ENCODE results near the gene COA1. TPM values are rescaled to one million over a fixed set of nuclear protein-coding genes. Genes with fewer than 3 reads are reported as not detected.

Gene COA1
- total and polyA plus RNA-seq, 9 of the 15 experiments (the other 6 are each of a cell fraction or from before 2014, with no cell fraction given): 98.9 to 463 (median 181) TPM

DNA sequence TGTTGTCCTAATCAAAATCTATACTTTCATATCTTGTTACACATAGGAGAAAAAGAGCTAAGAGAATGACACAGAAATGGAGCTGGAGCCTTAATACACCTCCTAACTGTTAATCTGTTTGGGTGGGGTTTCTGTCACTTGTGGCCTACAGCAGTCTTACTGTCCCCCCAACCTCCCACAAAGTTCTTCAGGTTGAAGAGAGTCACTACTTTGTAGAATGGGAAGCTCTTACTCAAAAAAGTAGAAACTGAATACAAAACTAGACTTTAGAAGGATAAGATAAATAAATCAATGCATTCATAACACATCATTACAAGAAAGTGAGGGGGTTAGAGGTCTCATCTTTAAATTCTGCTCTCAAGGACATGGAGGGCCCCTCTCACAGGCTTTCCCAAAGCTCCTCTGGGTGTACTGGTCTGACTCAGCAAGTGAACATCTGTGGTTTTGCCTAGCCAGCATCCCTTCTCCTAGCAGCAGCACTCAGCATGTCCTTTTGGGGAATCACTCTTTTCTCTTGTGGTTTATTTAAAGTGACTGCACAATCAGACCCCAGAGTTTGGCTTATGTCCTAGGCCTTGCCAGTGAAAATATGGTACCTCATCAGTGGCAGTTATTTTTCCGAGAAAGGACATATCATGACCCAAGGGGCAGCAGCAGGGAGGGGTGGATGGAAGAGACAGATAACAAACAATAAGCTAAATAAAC, 27.2 kb upstream of the COA1 start (continued):
- TF ChIP-seq, protein P1, sequence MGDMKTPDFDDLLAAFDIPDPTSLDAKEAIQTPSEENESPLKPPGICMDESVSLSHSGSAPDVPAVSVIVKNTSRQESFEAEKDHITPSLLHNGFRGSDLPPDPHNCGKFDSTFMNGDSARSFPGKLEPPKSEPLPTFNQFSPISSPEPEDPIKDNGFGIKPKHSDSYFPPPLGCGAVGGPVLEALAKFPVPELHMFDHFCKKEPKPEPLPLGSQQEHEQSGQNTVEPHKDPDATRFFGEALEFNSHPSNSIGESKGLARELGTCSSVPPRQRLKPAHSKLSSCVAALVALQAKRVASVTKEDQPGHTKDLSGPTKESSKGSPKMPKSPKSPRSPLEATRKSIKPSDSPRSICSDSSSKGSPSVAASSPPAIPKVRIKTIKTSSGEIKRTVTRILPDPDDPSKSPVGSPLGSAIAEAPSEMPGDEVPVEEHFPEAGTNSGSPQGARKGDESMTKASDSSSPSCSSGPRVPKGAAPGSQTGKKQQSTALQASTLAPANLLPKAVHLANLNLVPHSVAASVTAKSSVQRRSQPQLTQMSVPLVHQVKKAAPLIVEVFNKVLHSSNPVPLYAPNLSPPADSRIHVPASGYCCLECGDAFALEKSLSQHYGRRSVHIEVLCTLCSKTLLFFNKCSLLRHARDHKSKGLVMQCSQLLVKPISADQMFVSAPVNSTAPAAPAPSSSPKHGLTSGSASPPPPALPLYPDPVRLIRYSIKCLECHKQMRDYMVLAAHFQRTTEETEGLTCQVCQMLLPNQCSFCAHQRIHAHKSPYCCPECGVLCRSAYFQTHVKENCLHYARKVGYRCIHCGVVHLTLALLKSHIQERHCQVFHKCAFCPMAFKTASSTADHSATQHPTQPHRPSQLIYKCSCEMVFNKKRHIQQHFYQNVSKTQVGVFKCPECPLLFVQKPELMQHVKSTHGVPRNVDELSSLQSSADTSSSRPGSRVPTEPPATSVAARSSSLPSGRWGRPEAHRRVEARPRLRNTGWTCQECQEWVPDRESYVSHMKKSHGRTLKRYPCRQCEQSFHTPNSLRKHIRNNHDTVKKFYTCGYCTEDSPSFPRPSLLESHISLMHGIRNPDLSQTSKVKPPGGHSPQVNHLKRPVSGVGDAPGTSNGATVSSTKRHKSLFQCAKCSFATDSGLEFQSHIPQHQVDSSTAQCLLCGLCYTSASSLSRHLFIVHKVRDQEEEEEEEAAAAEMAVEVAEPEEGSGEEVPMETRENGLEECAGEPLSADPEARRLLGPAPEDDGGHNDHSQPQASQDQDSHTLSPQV (IDR thresholded peaks at IDR 0.05): peak; percentile 62; the same call in 1 of the 2 replicates
- TF ChIP-seq, protein P2, sequence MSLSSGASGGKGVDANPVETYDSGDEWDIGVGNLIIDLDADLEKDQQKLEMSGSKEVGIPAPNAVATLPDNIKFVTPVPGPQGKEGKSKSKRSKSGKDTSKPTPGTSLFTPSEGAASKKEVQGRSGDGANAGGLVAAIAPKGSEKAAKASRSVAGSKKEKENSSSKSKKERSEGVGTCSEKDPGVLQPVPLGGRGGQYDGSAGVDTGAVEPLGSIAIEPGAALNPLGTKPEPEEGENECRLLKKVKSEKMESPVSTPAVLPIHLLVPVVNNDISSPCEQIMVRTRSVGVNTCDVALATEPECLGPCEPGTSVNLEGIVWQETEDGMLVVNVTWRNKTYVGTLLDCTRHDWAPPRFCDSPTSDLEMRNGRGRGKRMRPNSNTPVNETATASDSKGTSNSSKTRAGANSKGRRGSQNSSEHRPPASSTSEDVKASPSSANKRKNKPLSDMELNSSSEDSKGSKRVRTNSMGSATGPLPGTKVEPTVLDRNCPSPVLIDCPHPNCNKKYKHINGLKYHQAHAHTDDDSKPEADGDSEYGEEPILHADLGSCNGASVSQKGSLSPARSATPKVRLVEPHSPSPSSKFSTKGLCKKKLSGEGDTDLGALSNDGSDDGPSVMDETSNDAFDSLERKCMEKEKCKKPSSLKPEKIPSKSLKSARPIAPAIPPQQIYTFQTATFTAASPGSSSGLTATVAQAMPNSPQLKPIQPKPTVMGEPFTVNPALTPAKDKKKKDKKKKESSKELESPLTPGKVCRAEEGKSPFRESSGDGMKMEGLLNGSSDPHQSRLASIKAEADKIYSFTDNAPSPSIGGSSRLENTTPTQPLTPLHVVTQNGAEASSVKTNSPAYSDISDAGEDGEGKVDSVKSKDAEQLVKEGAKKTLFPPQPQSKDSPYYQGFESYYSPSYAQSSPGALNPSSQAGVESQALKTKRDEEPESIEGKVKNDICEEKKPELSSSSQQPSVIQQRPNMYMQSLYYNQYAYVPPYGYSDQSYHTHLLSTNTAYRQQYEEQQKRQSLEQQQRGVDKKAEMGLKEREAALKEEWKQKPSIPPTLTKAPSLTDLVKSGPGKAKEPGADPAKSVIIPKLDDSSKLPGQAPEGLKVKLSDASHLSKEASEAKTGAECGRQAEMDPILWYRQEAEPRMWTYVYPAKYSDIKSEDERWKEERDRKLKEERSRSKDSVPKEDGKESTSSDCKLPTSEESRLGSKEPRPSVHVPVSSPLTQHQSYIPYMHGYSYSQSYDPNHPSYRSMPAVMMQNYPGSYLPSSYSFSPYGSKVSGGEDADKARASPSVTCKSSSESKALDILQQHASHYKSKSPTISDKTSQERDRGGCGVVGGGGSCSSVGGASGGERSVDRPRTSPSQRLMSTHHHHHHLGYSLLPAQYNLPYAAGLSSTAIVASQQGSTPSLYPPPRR (CRISPR knock-in tag; IDR thresholded peaks at IDR 0.05; ENCODE audit: borderline replicate concordance): no peak
- TF ChIP-seq DPF2 (IDR thresholded peaks at IDR 0.05) (peak; percentile 82), HDAC8 (tag; IDR thresholded peaks at IDR 0.05) (no peak), SIN3B (IDR thresholded peaks at IDR 0.05; ENCODE audit: low read depth) (no peak), ZBTB7A (IDR thresholded peaks at IDR 0.05; ENCODE audit: borderline replicate concordance, control insufficient read depth, low read depth, low read length) (no peak), EZH2 (IDR thresholded peaks at IDR 0.05; ENCODE audit: borderline replicate concordance, low read depth, low read length) (no peak), RBM15 (IDR thresholded peaks at IDR 0.05; ENCODE audit: insufficient read depth, low read length) (no peak), CSDE1 (IDR thresholded peaks at IDR 0.05) (no peak), ARHGAP35 (IDR thresholded peaks at IDR 0.05; ENCODE audit: partially characterized antibody) (no peak)
- TF ChIP-seq, protein P3, sequence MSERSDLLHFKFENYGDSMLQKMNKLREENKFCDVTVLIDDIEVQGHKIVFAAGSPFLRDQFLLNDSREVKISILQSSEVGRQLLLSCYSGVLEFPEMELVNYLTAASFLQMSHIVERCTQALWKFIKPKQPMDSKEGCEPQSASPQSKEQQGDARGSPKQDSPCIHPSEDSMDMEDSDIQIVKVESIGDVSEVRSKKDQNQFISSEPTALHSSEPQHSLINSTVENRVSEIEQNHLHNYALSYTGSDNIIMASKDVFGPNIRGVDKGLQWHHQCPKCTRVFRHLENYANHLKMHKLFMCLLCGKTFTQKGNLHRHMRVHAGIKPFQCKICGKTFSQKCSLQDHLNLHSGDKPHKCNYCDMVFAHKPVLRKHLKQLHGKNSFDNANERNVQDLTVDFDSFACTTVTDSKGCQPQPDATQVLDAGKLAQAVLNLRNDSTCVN (CRISPR knock-in tag; IDR thresholded peaks at IDR 0.05): no peak
- TF ChIP-seq, protein P4, sequence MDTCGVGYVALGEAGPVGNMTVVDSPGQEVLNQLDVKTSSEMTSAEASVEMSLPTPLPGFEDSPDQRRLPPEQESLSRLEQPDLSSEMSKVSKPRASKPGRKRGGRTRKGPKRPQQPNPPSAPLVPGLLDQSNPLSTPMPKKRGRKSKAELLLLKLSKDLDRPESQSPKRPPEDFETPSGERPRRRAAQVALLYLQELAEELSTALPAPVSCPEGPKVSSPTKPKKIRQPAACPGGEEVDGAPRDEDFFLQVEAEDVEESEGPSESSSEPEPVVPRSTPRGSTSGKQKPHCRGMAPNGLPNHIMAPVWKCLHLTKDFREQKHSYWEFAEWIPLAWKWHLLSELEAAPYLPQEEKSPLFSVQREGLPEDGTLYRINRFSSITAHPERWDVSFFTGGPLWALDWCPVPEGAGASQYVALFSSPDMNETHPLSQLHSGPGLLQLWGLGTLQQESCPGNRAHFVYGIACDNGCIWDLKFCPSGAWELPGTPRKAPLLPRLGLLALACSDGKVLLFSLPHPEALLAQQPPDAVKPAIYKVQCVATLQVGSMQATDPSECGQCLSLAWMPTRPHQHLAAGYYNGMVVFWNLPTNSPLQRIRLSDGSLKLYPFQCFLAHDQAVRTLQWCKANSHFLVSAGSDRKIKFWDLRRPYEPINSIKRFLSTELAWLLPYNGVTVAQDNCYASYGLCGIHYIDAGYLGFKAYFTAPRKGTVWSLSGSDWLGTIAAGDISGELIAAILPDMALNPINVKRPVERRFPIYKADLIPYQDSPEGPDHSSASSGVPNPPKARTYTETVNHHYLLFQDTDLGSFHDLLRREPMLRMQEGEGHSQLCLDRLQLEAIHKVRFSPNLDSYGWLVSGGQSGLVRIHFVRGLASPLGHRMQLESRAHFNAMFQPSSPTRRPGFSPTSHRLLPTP (IDR thresholded peaks at IDR 0.05; ENCODE audit: borderline replicate concordance, extremely low read depth, insufficient read length): no peak
